ENCODE data around the gene GMDS.

GMDS gene

DNA sequence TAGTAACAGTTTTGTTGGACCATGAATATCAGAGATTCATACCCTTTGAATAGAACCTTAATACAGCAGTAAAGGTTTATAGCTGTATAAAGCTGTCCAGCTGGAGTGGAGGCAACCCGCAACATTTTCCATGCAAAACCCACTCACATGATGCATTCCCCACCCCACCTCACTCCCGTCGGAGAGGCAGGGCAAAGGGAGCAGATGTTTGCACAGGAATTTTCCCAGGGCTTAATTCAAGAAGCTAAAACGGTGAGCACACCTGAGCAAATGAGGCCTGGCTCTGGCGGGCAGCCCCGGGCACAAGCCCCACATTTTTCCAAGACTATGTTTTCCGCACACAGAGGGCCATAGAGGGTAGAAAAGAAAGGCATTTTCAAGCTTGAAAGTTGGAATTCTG is 444.0 kb downstream of the GMDS start:
- TF ChIP-seq EZH2phosphoT487 (IDR thresholded peaks at IDR 0.05; ENCODE audit: borderline replicate concordance), result no peak
- TF ChIP-seq, protein P1, sequence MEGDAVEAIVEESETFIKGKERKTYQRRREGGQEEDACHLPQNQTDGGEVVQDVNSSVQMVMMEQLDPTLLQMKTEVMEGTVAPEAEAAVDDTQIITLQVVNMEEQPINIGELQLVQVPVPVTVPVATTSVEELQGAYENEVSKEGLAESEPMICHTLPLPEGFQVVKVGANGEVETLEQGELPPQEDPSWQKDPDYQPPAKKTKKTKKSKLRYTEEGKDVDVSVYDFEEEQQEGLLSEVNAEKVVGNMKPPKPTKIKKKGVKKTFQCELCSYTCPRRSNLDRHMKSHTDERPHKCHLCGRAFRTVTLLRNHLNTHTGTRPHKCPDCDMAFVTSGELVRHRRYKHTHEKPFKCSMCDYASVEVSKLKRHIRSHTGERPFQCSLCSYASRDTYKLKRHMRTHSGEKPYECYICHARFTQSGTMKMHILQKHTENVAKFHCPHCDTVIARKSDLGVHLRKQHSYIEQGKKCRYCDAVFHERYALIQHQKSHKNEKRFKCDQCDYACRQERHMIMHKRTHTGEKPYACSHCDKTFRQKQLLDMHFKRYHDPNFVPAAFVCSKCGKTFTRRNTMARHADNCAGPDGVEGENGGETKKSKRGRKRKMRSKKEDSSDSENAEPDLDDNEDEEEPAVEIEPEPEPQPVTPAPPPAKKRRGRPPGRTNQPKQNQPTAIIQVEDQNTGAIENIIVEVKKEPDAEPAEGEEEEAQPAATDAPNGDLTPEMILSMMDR (conservative IDR thresholded peaks at IDR 0.05; ENCODE audit: low read length), result no peak
- no peaks in the 10 kb centered on the region for H3K9me3 ChIP-seq (ENCODE audit: insufficient read depth, low read depth, low read length)
- H3K27me3 ChIP-seq (ENCODE audit: insufficient read depth, low read length, poor library complexity, severe bottlenecking), result no peaks in the 10 kb centered on the region
- no peak overlapping the region for H3K4me3 ChIP-seq (ENCODE audit: low read length, poor library complexity, severe bottlenecking)
- no peak overlapping the region for H3K9ac ChIP-seq (ENCODE audit: low read depth, low read length, poor library complexity, severe bottlenecking)
- no peaks in the 10 kb centered on the region for H3K79me2 ChIP-seq (ENCODE audit: insufficient read depth, low read length)
- no peaks in the 10 kb centered on the region for H3K36me3 ChIP-seq (ENCODE audit: insufficient read depth, low read length)
- H3K9me2 ChIP-seq (replicated peaks; ENCODE audit: low read depth, low read length), result no peaks in the 10 kb centered on the region
- no peaks in the 10 kb centered on the region for H3F3A ChIP-seq (ENCODE audit: low read depth)
- H2AFZ ChIP-seq (ENCODE audit: low read length), result no peak overlapping the region
- no peak overlapping the region for H3K4me2 ChIP-seq (ENCODE audit: low read depth, low read length, poor library complexity, severe bottlenecking)
- peaks cover 35% of the 10 kb centered on the region for H3K4me1 ChIP-seq (ENCODE audit: insufficient read depth, low read length, poor library complexity, severe bottlenecking)
- H4K20me1 ChIP-seq (ENCODE audit: insufficient read depth, low read length, poor library complexity, severe bottlenecking), result no peaks in the 10 kb centered on the region

- H3F3A ChIP-seq (ENCODE audit: low read depth), result no peaks in the 10 kb centered on the region
- no peak overlapping the region for H3K4me2 ChIP-seq (ENCODE audit: low read depth, low read length, poor library complexity, severe bottlenecking)
- H3K9me3 ChIP-seq (ENCODE audit: insufficient read depth, low read depth, low read length), result no peaks in the 10 kb centered on the region
- no peaks in the 10 kb centered on the region for H3K36me3 ChIP-seq (ENCODE audit: insufficient read depth, low read length)
- no peak overlapping the region for H2AFZ ChIP-seq (ENCODE audit: low read length)
- H3K27me3 ChIP-seq (ENCODE audit: insufficient read depth, low read length, poor library complexity, severe bottlenecking), result no peaks in the 10 kb centered on the region
- peaks cover 36% of the 10 kb centered on the region for H3K4me1 ChIP-seq (ENCODE audit: insufficient read depth, low read length, poor library complexity, severe bottlenecking)
- no peaks in the 10 kb centered on the region for H4K20me1 ChIP-seq (ENCODE audit: insufficient read depth, low read length, poor library complexity, severe bottlenecking)
- no peaks in the 10 kb centered on the region for H3K9me2 ChIP-seq (replicated peaks; ENCODE audit: low read depth, low read length)
- no peak overlapping the region for H3K9ac ChIP-seq (ENCODE audit: low read depth, low read length, poor library complexity, severe bottlenecking)
- H3K79me2 ChIP-seq (ENCODE audit: insufficient read depth, low read length), result no peaks in the 10 kb centered on the region
- TF ChIP-seq, protein P1 (conservative IDR thresholded peaks at IDR 0.05; ENCODE audit: low read length), result no peak
- TF ChIP-seq EZH2phosphoT487 (IDR thresholded peaks at IDR 0.05; ENCODE audit: borderline replicate concordance), result no peak
- H3K4me3 ChIP-seq (ENCODE audit: low read length, poor library complexity, severe bottlenecking), result no peak overlapping the region
Observed at GRCh38 chr6:1800845-1801244, 444.6 kb downstream of the GMDS start.

- Histone ChIP-seq H2AFZ (ENCODE audit: low read length) (no peak overlapping the region), H3K4me3 (ENCODE audit: low read length, poor library complexity, severe bottlenecking) (no peak overlapping the region), H3F3A (ENCODE audit: low read depth) (no peaks in the 10 kb centered on the region), H3K4me2 (ENCODE audit: low read depth, low read length, poor library complexity, severe bottlenecking) (no peak overlapping the region), H3K36me3 (ENCODE audit: insufficient read depth, low read length) (no peaks in the 10 kb centered on the region), H3K9me2 (replicated peaks; ENCODE audit: low read depth, low read length) (no peaks in the 10 kb centered on the region), H3K9ac (ENCODE audit: low read depth, low read length, poor library complexity, severe bottlenecking) (no peak overlapping the region), H4K20me1 (ENCODE audit: insufficient read depth, low read length, poor library complexity, severe bottlenecking) (no peaks in the 10 kb centered on the region), H3K27me3 (ENCODE audit: insufficient read depth, low read length, poor library complexity, severe bottlenecking) (no peaks in the 10 kb centered on the region), H3K9me3 (ENCODE audit: insufficient read depth, low read depth, low read length) (no peaks in the 10 kb centered on the region), H3K4me1 (ENCODE audit: insufficient read depth, low read length, poor library complexity, severe bottlenecking) (peaks cover 32% of the 10 kb centered on the region), H3K79me2 (ENCODE audit: insufficient read depth, low read length) (no peaks in the 10 kb centered on the region)
- TF ChIP-seq, protein P1 (conservative IDR thresholded peaks at IDR 0.05; ENCODE audit: low read length), result no peak
- TF ChIP-seq EZH2phosphoT487 (IDR thresholded peaks at IDR 0.05; ENCODE audit: borderline replicate concordance), result no peak
Observed at GRCh38 chr6:1798965-1799325, 446.5 kb downstream of the GMDS start.

All from Loucy (cell line).